ENCODE results near the gene DHRS13. TPM values are rescaled to one million over a fixed set of nuclear protein-coding genes. Genes with fewer than 3 reads are reported as not detected.
"Not testable (repeated sequence)": the region's sequence is repeated elsewhere in the genome, so short reads cannot be mapped to it uniquely, and the experiment has no call there.

Gene DHRS13
- polyA plus RNA-seq, 1 donor from 2014 or later, result 91.1 TPM

DNA sequence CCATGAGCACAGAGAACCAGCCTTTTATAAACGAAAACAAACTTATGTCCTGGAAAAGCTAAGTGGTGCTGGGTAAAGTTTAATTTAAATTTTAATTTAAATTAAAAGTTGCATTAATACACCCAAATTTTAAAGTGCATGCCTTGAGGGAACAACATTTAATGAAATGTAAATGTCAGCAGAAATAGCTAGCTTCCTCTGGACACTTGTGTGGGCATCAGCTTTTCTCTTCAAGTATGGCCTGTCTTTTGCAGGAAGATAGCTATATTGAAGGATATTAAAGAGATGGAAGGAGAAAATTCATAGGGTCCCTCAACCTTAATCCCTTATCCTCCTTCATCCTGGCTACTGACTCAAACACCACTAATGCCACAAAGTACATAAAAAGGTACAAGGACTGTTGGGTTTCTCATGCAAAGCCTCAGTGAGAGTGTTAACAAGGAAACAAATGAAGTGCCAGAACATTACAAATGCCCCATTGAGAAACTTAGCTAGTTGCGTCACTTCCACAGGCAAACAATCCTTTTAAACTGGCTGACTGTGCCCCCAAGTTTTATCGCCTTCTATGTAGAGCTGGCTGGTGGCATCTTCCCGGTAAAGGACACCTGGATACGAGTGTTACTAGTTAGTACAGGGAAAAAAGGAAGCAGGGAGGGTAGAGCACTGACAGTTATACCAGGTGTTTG is 34.3 kb upstream of the DHRS13 start:
- no peaks in the 10 kb centered on the region for H3K9me2 ChIP-seq (ENCODE audit: insufficient read depth, low read length)
- peaks cover 64% of the 10 kb centered on the region for H3K79me2 ChIP-seq (replicated peaks; ENCODE audit: insufficient read depth, low read length)
- no peak overlapping the region for H3K4me3 ChIP-seq (ENCODE audit: low read length)
- TF ChIP-seq EP300 (conservative IDR thresholded peaks at IDR 0.05; ENCODE audit: poor library complexity, severe bottlenecking), result no peak
- no peak for TF ChIP-seq POLR2AphosphoS5 (IDR thresholded peaks at IDR 0.05)
- no peak for TF ChIP-seq SMC3 (conservative IDR thresholded peaks at IDR 0.05; ENCODE audit: poor library complexity)
- TF ChIP-seq, protein P1, sequence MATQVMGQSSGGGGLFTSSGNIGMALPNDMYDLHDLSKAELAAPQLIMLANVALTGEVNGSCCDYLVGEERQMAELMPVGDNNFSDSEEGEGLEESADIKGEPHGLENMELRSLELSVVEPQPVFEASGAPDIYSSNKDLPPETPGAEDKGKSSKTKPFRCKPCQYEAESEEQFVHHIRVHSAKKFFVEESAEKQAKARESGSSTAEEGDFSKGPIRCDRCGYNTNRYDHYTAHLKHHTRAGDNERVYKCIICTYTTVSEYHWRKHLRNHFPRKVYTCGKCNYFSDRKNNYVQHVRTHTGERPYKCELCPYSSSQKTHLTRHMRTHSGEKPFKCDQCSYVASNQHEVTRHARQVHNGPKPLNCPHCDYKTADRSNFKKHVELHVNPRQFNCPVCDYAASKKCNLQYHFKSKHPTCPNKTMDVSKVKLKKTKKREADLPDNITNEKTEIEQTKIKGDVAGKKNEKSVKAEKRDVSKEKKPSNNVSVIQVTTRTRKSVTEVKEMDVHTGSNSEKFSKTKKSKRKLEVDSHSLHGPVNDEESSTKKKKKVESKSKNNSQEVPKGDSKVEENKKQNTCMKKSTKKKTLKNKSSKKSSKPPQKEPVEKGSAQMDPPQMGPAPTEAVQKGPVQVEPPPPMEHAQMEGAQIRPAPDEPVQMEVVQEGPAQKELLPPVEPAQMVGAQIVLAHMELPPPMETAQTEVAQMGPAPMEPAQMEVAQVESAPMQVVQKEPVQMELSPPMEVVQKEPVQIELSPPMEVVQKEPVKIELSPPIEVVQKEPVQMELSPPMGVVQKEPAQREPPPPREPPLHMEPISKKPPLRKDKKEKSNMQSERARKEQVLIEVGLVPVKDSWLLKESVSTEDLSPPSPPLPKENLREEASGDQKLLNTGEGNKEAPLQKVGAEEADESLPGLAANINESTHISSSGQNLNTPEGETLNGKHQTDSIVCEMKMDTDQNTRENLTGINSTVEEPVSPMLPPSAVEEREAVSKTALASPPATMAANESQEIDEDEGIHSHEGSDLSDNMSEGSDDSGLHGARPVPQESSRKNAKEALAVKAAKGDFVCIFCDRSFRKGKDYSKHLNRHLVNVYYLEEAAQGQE (IDR thresholded peaks at IDR 0.05; ENCODE audit: borderline replicate concordance), result no peak
- TF ChIP-seq EZH2 (IDR thresholded peaks at IDR 0.05; ENCODE audit: borderline replicate concordance, insufficient read depth, low read length, poor library complexity, severe bottlenecking), result no peak
- TF ChIP-seq, protein P2, sequence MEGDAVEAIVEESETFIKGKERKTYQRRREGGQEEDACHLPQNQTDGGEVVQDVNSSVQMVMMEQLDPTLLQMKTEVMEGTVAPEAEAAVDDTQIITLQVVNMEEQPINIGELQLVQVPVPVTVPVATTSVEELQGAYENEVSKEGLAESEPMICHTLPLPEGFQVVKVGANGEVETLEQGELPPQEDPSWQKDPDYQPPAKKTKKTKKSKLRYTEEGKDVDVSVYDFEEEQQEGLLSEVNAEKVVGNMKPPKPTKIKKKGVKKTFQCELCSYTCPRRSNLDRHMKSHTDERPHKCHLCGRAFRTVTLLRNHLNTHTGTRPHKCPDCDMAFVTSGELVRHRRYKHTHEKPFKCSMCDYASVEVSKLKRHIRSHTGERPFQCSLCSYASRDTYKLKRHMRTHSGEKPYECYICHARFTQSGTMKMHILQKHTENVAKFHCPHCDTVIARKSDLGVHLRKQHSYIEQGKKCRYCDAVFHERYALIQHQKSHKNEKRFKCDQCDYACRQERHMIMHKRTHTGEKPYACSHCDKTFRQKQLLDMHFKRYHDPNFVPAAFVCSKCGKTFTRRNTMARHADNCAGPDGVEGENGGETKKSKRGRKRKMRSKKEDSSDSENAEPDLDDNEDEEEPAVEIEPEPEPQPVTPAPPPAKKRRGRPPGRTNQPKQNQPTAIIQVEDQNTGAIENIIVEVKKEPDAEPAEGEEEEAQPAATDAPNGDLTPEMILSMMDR (IDR thresholded peaks at IDR 0.05; ENCODE audit: poor library complexity, severe bottlenecking), result no peak
- no peaks in the 10 kb centered on the region for H3K36me3 ChIP-seq (ENCODE audit: insufficient read depth, low read length)
- no peak overlapping the region for H3K4me2 ChIP-seq (ENCODE audit: low read length)
- no peak overlapping the region for H3K27ac ChIP-seq (ENCODE audit: low read length)
- no peak overlapping the region for H2AFZ ChIP-seq (ENCODE audit: low read depth, low read length)
- H3F3A ChIP-seq (ENCODE audit: insufficient read depth, low read length, poor library complexity, severe bottlenecking), result peaks cover 4% of the 10 kb centered on the region
- no peak overlapping the region for H3K9ac ChIP-seq (ENCODE audit: low read length)
- H3K27me3 ChIP-seq (ENCODE audit: insufficient read depth, low read depth, low read length), result no peaks in the 10 kb centered on the region
- no peaks in the 10 kb centered on the region for H3K9me3 ChIP-seq (ENCODE audit: low read length)
- peaks cover 12% of the 10 kb centered on the region for H4K20me1 ChIP-seq (ENCODE audit: insufficient read depth)

DNA sequence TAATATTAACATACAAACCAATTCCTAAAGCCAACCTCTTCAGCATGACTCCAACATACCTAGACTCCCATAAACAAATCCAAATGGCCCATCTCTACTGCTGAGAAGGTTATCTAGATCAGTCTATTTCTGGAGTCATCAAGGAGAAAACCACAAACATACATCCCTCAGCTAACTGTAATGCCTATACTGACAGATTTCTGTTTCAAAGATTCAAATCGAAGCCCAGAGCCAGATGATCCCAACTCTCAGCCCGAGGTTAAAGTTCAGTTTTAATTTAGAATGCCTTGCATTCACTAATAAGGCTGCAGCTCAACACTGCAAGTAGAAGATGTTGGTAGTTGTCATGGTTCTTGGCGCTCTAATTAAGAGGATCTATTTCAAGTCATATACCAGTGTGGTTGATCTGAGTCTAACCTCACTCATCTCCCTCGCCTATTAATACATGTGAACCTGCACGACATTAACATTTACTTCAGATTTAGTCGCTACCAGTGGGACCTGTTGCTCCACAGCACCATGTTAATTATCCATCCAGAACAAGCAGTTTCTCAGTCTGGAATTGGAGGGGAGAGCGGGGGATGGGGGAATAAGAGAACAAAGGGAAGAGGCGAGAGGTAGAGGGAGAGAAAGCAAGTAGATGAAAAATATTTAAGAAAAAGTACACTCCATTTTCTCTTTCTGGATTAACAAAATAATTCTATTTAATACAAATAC is 33.0 kb upstream of the DHRS13 start:
- H3K27ac ChIP-seq (ENCODE audit: low read length), result no peak overlapping the region
- H3K9me3 ChIP-seq (ENCODE audit: low read length), result no peaks in the 10 kb centered on the region
- no peak overlapping the region for H3K4me2 ChIP-seq (ENCODE audit: low read length)
- no peaks in the 10 kb centered on the region for H3K27me3 ChIP-seq (ENCODE audit: insufficient read depth, low read depth, low read length)
- H3K36me3 ChIP-seq (ENCODE audit: insufficient read depth, low read length), result no peaks in the 10 kb centered on the region
- TF ChIP-seq RAD21 (conservative IDR thresholded peaks at IDR 0.05), result no peak
- TF ChIP-seq POLR2AphosphoS5 (IDR thresholded peaks at IDR 0.05), result no peak
- TF ChIP-seq, protein P2 (IDR thresholded peaks at IDR 0.05; ENCODE audit: poor library complexity, severe bottlenecking), result no peak
- no peak for TF ChIP-seq EP300 (conservative IDR thresholded peaks at IDR 0.05; ENCODE audit: poor library complexity, severe bottlenecking)
- TF ChIP-seq EZH2 (IDR thresholded peaks at IDR 0.05; ENCODE audit: borderline replicate concordance, insufficient read depth, low read length, poor library complexity, severe bottlenecking), result no peak
- TF ChIP-seq MXI1 (conservative IDR thresholded peaks at IDR 0.05; ENCODE audit: poor library complexity, severe bottlenecking), result no peak
- TF ChIP-seq, protein P1 (IDR thresholded peaks at IDR 0.05; ENCODE audit: borderline replicate concordance), result no peak
- TF ChIP-seq TAF1 (IDR thresholded peaks at IDR 0.05; ENCODE audit: low read depth), result no peak
- TF ChIP-seq SMC3 (conservative IDR thresholded peaks at IDR 0.05; ENCODE audit: poor library complexity), result no peak
- H3K9ac ChIP-seq (ENCODE audit: low read length), result no peak overlapping the region
- peaks cover 4% of the 10 kb centered on the region for H3F3A ChIP-seq (ENCODE audit: insufficient read depth, low read length, poor library complexity, severe bottlenecking)
- H3K9me2 ChIP-seq (ENCODE audit: insufficient read depth, low read length), result no peaks in the 10 kb centered on the region
- H4K20me1 ChIP-seq (ENCODE audit: insufficient read depth), result peaks cover 12% of the 10 kb centered on the region
- no peak overlapping the region for H2AFZ ChIP-seq (ENCODE audit: low read depth, low read length)
- peaks cover 65% of the 10 kb centered on the region for H3K79me2 ChIP-seq (replicated peaks; ENCODE audit: insufficient read depth, low read length)
- no peak overlapping the region for H3K4me3 ChIP-seq (ENCODE audit: low read length)

DNA sequence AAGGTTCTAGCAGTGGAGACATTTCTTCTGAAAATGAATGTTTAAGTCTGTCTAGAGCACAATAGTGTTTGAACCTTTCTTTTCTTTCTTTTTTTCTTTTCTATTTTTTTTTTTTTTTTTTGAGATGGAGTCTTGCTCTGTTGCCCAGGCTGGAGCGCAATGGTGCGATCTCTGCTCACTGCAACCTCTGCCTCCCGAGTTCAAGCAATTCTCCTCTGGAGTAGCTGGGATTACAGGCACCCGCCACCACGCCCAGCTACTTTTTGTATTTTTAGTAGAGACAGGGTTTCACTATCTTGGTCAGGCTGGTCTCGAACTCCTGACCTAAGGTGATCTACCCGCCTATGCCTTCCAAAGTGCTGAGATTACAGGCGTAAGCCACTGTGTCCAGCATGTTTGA is 31.6 kb upstream of the DHRS13 start:
- not testable (repeated sequence) for H3F3A ChIP-seq (ENCODE audit: insufficient read depth, low read length, poor library complexity, severe bottlenecking); H3K27ac ChIP-seq (ENCODE audit: low read length); H3K4me3 ChIP-seq (ENCODE audit: low read length); H3K9ac ChIP-seq (ENCODE audit: low read length); H3K27me3 ChIP-seq (ENCODE audit: insufficient read depth, low read depth, low read length); H2AFZ ChIP-seq (ENCODE audit: low read depth, low read length); H3K9me2 ChIP-seq (ENCODE audit: insufficient read depth, low read length); H3K9me3 ChIP-seq (ENCODE audit: low read length); H4K20me1 ChIP-seq (ENCODE audit: insufficient read depth); H3K4me2 ChIP-seq (ENCODE audit: low read length); H3K36me3 ChIP-seq (ENCODE audit: insufficient read depth, low read length)
- peaks cover 66% of the 10 kb centered on the region for H3K79me2 ChIP-seq (replicated peaks; ENCODE audit: insufficient read depth, low read length)
